ENCODE results near the gene CACNA1C.
A peak's percentile ranks its signal among the peaks of the same experiment; 100 is the strongest.

Gene CACNA1C

DNA sequence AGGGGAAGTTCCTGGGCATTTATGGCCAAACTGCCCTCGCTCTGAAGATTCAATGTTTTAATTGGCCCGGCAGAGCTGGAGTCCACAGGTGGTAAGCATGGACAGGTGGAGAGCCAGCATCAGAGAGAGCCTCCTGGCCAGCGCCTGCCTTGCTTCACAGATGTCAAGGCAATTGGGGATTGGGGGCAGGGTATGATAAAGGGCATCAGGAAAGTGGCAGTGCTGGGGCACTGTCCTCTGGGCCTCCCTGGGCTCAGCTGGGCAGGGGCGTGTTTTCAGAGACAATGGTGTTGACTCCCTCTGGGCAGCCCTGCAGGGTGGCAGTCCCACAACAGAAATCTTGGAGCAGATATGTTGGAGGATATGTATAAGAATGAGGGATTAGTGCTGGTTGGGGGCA, 237.3 kb downstream of the CACNA1C start:
- Histone ChIP-seq H3K4me3 (ENCODE audit: low read length) (no peak overlapping the region), H3K4me2 (ENCODE audit: low read length) (no peak overlapping the region), H3F3A (ENCODE audit: control insufficient read depth, insufficient read depth) (no peaks in the 10 kb centered on the region), H3K9me2 (replicated peaks; ENCODE audit: control insufficient read depth, low read length) (no peaks in the 10 kb centered on the region), H3K27me3 (ENCODE audit: control insufficient read depth, low read length) (no peaks in the 10 kb centered on the region), H3K36me3 (ENCODE audit: control insufficient read depth, low read length) (no peaks in the 10 kb centered on the region), H3K79me2 (ENCODE audit: control insufficient read depth, low read length) (no peaks in the 10 kb centered on the region), H3K9me3 (ENCODE audit: control insufficient read depth, insufficient read depth, low read length) (no peaks in the 10 kb centered on the region), H3K27ac (ENCODE audit: low read depth, low read length) (no peak overlapping the region), H4K20me1 (ENCODE audit: control insufficient read depth, insufficient read depth, low read depth, low read length) (no peaks in the 10 kb centered on the region), H3K4me1 (ENCODE audit: control insufficient read depth, low read length) (peaks cover 4% of the 10 kb centered on the region; the same call in 1 of the 2 replicates)
- no peak for TF ChIP-seq EZH2phosphoT487 (IDR thresholded peaks at IDR 0.05; ENCODE audit: borderline replicate concordance, low read length)
- TF ChIP-seq, protein P1, sequence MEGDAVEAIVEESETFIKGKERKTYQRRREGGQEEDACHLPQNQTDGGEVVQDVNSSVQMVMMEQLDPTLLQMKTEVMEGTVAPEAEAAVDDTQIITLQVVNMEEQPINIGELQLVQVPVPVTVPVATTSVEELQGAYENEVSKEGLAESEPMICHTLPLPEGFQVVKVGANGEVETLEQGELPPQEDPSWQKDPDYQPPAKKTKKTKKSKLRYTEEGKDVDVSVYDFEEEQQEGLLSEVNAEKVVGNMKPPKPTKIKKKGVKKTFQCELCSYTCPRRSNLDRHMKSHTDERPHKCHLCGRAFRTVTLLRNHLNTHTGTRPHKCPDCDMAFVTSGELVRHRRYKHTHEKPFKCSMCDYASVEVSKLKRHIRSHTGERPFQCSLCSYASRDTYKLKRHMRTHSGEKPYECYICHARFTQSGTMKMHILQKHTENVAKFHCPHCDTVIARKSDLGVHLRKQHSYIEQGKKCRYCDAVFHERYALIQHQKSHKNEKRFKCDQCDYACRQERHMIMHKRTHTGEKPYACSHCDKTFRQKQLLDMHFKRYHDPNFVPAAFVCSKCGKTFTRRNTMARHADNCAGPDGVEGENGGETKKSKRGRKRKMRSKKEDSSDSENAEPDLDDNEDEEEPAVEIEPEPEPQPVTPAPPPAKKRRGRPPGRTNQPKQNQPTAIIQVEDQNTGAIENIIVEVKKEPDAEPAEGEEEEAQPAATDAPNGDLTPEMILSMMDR (IDR thresholded peaks at IDR 0.05; ENCODE audit: low read depth, low read length, poor library complexity, severe bottlenecking) = no peak

DNA sequence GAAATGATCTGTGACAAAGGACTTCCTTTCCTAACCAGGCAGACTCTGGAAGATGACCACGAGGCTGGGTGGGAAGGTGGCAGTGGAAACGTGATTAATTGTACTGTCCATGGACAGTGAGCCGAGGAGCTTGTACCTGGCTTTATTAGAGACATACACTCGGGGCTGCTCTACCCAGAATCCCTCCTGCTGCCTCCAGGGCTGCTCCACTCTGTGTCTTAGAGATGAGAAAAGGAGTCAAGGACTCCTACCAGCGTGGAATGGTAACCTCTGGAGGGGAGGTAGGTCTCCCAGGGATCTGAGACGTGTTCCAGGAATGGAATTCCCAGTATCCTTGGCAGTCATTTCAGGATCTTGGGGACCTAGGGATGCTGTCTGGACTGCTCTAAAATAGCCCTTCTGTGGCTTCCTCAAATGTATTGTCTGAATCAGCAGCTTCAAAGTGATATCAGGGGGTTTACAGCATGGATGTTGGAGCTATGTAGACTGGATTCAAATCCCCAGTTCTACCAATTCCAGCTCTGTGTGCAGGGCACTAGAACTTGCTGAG, 237.8 kb downstream of the CACNA1C start:
- Histone ChIP-seq H3K9me3 (ENCODE audit: control insufficient read depth, insufficient read depth, low read length) (no peaks in the 10 kb centered on the region), H3K79me2 (ENCODE audit: control insufficient read depth, low read length) (no peaks in the 10 kb centered on the region), H4K20me1 (ENCODE audit: control insufficient read depth, insufficient read depth, low read depth, low read length) (no peaks in the 10 kb centered on the region), H3K4me2 (ENCODE audit: low read length) (no peak overlapping the region), H3K27ac (ENCODE audit: low read depth, low read length) (no peak overlapping the region), H3K4me3 (ENCODE audit: low read length) (no peak overlapping the region), H3K27me3 (ENCODE audit: control insufficient read depth, low read length) (no peaks in the 10 kb centered on the region), H3K9me2 (replicated peaks; ENCODE audit: control insufficient read depth, low read length) (no peaks in the 10 kb centered on the region), H3K4me1 (ENCODE audit: control insufficient read depth, low read length) (peaks cover 6% of the 10 kb centered on the region; the same call in 1 of the 2 replicates), H3K36me3 (ENCODE audit: control insufficient read depth, low read length) (no peaks in the 10 kb centered on the region), H3F3A (ENCODE audit: control insufficient read depth, insufficient read depth) (no peaks in the 10 kb centered on the region)
- no peak for TF ChIP-seq EZH2phosphoT487 (IDR thresholded peaks at IDR 0.05; ENCODE audit: borderline replicate concordance, low read length)

DNA sequence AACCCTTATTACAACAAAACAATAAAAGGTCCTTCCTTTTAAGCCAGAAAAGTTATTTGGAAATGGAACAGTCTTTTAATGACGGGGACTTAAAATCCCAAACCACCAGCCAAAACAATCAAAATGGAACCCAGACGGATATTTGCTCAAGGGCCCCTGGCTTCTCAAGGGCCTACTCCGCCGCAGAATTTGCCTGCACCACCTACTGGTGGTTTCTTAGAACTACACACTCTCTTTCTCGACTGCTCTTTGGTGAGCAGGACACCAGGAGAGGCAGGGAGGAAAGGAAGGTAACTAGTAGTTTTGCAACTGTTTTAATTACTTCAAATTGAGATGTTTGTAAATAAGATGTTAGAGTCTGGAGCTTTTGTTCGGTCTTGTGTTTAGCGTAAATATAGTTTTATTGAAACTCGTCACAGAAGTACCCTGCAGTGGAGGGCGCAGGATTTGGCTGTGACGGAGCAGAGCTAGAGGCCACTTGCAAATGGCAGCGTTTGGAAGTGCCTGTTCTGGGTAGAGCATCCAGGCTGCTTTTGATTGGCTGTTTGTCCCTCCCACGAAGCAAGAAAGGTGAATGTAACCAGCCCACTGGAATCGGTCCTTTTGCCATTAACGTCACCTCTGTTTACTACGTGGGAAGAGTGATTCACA, 238.5 kb downstream of the CACNA1C start:
- Histone ChIP-seq H3K4me1 (ENCODE audit: control insufficient read depth, low read length) (peaks cover 8% of the 10 kb centered on the region), H3K27ac (ENCODE audit: low read depth, low read length) (no peak overlapping the region), H3K27me3 (ENCODE audit: control insufficient read depth, low read length) (no peaks in the 10 kb centered on the region), H3F3A (ENCODE audit: control insufficient read depth, insufficient read depth) (no peaks in the 10 kb centered on the region), H3K36me3 (ENCODE audit: control insufficient read depth, low read length) (no peaks in the 10 kb centered on the region), H3K4me3 (ENCODE audit: low read length) (no peak overlapping the region), H3K9me2 (replicated peaks; ENCODE audit: control insufficient read depth, low read length) (no peaks in the 10 kb centered on the region), H4K20me1 (ENCODE audit: control insufficient read depth, insufficient read depth, low read depth, low read length) (no peaks in the 10 kb centered on the region), H3K4me2 (ENCODE audit: low read length) (no peak overlapping the region), H3K79me2 (ENCODE audit: control insufficient read depth, low read length) (no peaks in the 10 kb centered on the region), H3K9me3 (ENCODE audit: control insufficient read depth, insufficient read depth, low read length) (no peaks in the 10 kb centered on the region)
- TF ChIP-seq EZH2phosphoT487 (IDR thresholded peaks at IDR 0.05; ENCODE audit: borderline replicate concordance, low read length) = no peak
- TF ChIP-seq, protein P1 (IDR thresholded peaks at IDR 0.05; ENCODE audit: low read depth, low read length, poor library complexity, severe bottlenecking) = peak; percentile 85

DNA sequence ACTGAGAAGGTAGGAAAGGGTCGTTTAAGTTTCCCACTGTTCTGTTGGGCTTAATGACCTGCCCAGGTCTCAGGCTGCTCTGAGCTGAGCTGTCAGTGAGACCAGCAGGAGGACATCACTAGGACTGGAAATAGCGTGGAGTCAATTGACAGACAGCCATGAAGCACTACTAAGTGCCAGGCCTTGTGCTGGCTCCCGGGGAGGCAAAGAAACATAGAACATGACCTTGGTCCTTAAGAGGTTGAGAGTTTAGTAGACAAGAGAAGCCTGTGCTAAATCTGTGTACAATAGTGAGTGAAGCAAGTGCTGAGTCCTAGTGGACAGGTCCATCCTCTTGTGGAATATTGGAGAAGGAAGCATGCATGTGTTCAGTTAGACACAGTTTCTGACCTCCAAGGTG, 239.2 kb downstream of the CACNA1C start:
- H4K20me1 ChIP-seq (ENCODE audit: control insufficient read depth, insufficient read depth, low read depth, low read length) = no peaks in the 10 kb centered on the region
- no peaks in the 10 kb centered on the region for H3K79me2 ChIP-seq (ENCODE audit: control insufficient read depth, low read length)
- no peaks in the 10 kb centered on the region for H3F3A ChIP-seq (ENCODE audit: control insufficient read depth, insufficient read depth)
- H3K36me3 ChIP-seq (ENCODE audit: control insufficient read depth, low read length) = no peaks in the 10 kb centered on the region
- no peaks in the 10 kb centered on the region for H3K9me3 ChIP-seq (ENCODE audit: control insufficient read depth, insufficient read depth, low read length)
- no peaks in the 10 kb centered on the region for H3K9me2 ChIP-seq (replicated peaks; ENCODE audit: control insufficient read depth, low read length)
- no peak overlapping the region for H3K4me3 ChIP-seq (ENCODE audit: low read length)
- no peak overlapping the region for H3K27ac ChIP-seq (ENCODE audit: low read depth, low read length)
- peaks cover 14% of the 10 kb centered on the region for H3K4me1 ChIP-seq (ENCODE audit: control insufficient read depth, low read length)
- no peak overlapping the region for H3K4me2 ChIP-seq (ENCODE audit: low read length)
- no peak for TF ChIP-seq EZH2phosphoT487 (IDR thresholded peaks at IDR 0.05; ENCODE audit: borderline replicate concordance, low read length)
- TF ChIP-seq, protein P1 (IDR thresholded peaks at IDR 0.05; ENCODE audit: low read depth, low read length, poor library complexity, severe bottlenecking) = no peak
- H3K27me3 ChIP-seq (ENCODE audit: control insufficient read depth, low read length) = no peaks in the 10 kb centered on the region

Data from DOHH2 (cell line).